Skeletal muscle tissue (tissue), 4 donors: ENCODE measurements around the gene STOM. TPM values are rescaled to one million over a fixed set of nuclear protein-coding genes. Genes with fewer than 3 reads are reported as not detected.

Source experiments
- H3K27ac ChIP-seq: one replicate; pipeline ENCODE4 v1.7.0; 2013; ENCODE audit warnings: mild to moderate bottlenecking, low read depth, low read length, inconsistent platforms
- H3K27me3 ChIP-seq, 3 donors: one replicate each; pipeline ENCODE4 v1.7.0; 2013; ENCODE audit warnings: low read length in 3 of 3; ENCODE audit not compliant: control insufficient read depth in 3 of 3, insufficient read depth in 3 of 3
- H3K36me3 ChIP-seq, 3 donors: one replicate each; pipeline ENCODE4 v1.7.0; 2013; ENCODE audit warnings: low read length in 3 of 3; ENCODE audit not compliant: control insufficient read depth in 3 of 3, insufficient read depth in 3 of 3
- H3K4me1 ChIP-seq, 3 donors: one replicate each; pipeline ENCODE4 v1.7.0; 2013; ENCODE audit warnings: low read length in 3 of 3, mild to moderate bottlenecking in 3 of 3; ENCODE audit not compliant: control insufficient read depth in 3 of 3, insufficient read depth in 3 of 3
- H3K4me3 ChIP-seq, 3 donors: one replicate each; pipeline ENCODE4 v1.7.0; 2013; ENCODE audit warnings: low read length in 3 of 3
- H3K9ac ChIP-seq, 3 donors: one replicate each; pipeline ENCODE4 v1.7.0; 2013; ENCODE audit warnings: low read length in 3 of 3, mild to moderate bottlenecking in 3 of 3, moderate library complexity in 2 of 3, low read depth in 1 of 3
- H3K9me3 ChIP-seq, 3 donors: one replicate each; pipeline ENCODE4 v1.7.0; 2013; ENCODE audit warnings: low read length in 3 of 3; ENCODE audit not compliant: control insufficient read depth in 3 of 3
- total RNA-seq: library from RNA; depleted of rRNA; stranded (reverse); fragments of >200 nt; gene quantifications from one replicate; pipeline ENCODE4 v1.2.3, GENCODE V29; 2014
- donor health status: Osteomylitis.

The STOM gene
- total RNA-seq, 1 donor from 2014 or later, result 76.7 TPM

- peaks cover 29 to 44% (median 30%) of the 10 kb centered on the region in 3 donors for H3K4me1 ChIP-seq
- H3K27ac ChIP-seq, result no peak overlapping the region
- no peaks in the 10 kb centered on the region for H3K27me3 ChIP-seq
- no peaks in the 10 kb centered on the region for H3K9me3 ChIP-seq
- H3K36me3 ChIP-seq, result peaks cover 68 to 85% (median 74%) of the 10 kb centered on the region in 3 donors
- no peak overlapping the region for H3K9ac ChIP-seq
- H3K4me3 ChIP-seq, result no peak overlapping the region
Observed at GRCh38 chr9:121307976-121308375, 62.1 kb downstream of the STOM start.

DNA sequence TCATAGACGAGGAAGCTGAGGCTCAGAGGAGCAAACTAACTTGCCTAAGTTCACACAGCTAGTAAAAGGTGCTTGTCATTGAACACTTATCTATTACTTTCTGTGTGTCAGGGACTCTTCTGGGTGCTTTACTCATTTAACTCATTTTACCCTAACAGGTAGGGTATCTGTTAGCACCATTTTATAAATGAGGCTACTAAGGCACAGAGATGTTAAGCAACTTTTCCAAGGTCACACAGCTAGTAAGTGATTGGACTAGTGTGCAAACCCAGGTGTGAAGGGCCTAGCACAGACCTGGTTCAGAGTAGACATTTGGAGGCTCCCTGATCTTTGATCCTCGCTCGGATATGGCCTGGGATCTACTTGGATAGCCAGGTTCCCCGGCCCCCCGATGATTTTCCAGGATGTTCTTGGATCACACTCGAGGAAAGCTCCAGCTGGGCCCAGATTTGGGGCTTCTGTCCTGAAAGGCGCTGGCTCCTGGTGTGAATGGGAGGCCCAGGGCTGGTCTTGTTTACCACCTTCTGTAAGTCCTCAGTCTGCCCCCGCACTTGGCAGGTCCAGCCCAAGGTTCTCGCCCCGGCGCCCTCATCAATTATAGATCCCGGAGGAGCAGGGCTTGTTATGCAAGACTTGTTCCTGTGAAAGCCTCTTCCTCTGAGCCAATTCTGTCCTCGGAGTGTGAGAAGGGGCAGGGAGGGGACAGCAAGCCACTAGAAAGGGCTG is 64.6 kb downstream of the STOM start:
- H3K4me1 ChIP-seq, result peaks cover 52 to 65% (median 53%) of the 10 kb centered on the region in 3 donors
- H3K4me3 ChIP-seq, result peak overlapping the region in 1 of 3 donors; percentile 49

GRCh38 chr9:121304707-121305106 is 65.3 kb downstream of the STOM start:
- no peaks in the 10 kb centered on the region for H3K9me3 ChIP-seq
- H3K4me3 ChIP-seq, result peak overlapping the region in 1 of 3 donors; percentile 49
- peak overlapping the region in 1 of 3 donors; percentile 34 for H3K9ac ChIP-seq
- peaks cover 57 to 71% (median 58%) of the 10 kb centered on the region in 3 donors for H3K4me1 ChIP-seq
- H3K27me3 ChIP-seq, result no peaks in the 10 kb centered on the region
- no peak overlapping the region for H3K27ac ChIP-seq
- peaks cover 57 to 67% (median 58%) of the 10 kb centered on the region in 3 donors for H3K36me3 ChIP-seq

More for the DNA sequence above, 64.6 kb downstream of the STOM start:
- peaks cover 58 to 74% (median 62%) of the 10 kb centered on the region in 3 donors for H3K36me3 ChIP-seq
- no peaks in the 10 kb centered on the region for H3K27me3 ChIP-seq
- peak overlapping the region; percentile 12 for H3K27ac ChIP-seq
- H3K9me3 ChIP-seq, result no peaks in the 10 kb centered on the region
- peak overlapping the region in 1 of 3 donors; percentile 35 for H3K9ac ChIP-seq

DNA sequence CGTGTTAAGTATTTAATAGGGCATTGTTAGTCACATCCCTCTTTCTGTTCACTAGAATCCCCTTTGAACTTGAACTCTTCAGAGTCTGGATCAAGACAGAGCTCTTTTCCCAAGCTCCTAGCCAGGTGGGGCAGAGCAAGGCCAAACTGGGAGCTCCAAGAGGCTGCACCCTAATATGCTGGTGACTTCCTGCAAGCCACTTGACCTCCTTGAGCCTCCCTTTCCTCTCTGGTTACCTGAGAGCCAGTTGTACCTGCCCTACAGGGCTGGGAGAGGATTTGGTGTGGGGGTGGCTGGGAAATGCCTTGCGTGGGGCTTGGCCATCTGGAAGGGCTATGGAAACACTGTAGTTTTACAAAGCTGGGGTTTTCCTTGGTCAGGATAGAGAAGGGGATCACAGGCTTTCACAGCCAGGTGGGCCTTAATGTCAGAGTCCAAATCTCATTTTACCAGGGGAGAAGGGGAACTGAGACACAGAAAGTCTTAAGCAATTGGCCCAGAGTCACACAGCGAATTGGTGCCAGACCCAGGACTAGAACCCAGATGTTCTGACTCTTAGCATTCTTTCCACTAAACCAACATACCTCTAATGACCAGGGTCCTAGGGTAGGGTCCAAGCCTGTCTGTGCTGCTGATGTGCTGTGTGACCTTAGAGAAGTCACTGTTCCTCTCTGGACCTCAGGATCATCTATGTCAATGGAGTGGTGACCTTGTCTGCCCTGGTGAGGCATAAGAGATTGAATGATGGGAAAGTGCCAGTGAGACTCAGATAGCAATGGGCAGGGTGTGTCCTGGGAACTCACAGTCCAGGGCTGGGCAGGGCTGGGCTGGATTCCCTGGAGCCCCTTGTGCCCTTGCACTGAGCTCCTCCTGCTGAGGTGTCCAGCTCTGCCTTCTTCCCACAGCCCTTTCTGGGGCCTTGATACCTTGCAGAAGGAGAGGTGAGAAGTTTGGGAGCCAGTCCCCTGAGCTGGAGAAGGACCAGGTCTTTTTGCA is 66.3 kb downstream of the STOM start:
- peaks cover 64 to 73% (median 64%) of the 10 kb centered on the region in 3 donors for H3K4me1 ChIP-seq
- peak overlapping the region in 1 of 3 donors; percentile 68 for H3K9ac ChIP-seq
- H3K36me3 ChIP-seq, result peaks cover 54 to 60% (median 55%) of the 10 kb centered on the region in 3 donors
- H3K27ac ChIP-seq, result no peak overlapping the region
- peak overlapping the region in 2 of 3 donors; percentile 49 to 55 for H3K4me3 ChIP-seq
- H3K9me3 ChIP-seq, result no peaks in the 10 kb centered on the region
- H3K27me3 ChIP-seq, result no peaks in the 10 kb centered on the region

GRCh38 chr9:121302786-121303185 is 67.3 kb downstream of the STOM start:
- H3K9me3 ChIP-seq, result no peaks in the 10 kb centered on the region
- H3K27ac ChIP-seq, result no peak overlapping the region
- H3K4me3 ChIP-seq, result peak overlapping the region; percentile 1 to 41 (median 19)
- peaks cover 45 to 51% (median 48%) of the 10 kb centered on the region in 3 donors for H3K36me3 ChIP-seq
- no peaks in the 10 kb centered on the region for H3K27me3 ChIP-seq
- H3K9ac ChIP-seq, result peak overlapping the region in 1 of 3 donors; percentile 68
- peaks cover 72 to 78% (median 74%) of the 10 kb centered on the region in 3 donors for H3K4me1 ChIP-seq

DNA sequence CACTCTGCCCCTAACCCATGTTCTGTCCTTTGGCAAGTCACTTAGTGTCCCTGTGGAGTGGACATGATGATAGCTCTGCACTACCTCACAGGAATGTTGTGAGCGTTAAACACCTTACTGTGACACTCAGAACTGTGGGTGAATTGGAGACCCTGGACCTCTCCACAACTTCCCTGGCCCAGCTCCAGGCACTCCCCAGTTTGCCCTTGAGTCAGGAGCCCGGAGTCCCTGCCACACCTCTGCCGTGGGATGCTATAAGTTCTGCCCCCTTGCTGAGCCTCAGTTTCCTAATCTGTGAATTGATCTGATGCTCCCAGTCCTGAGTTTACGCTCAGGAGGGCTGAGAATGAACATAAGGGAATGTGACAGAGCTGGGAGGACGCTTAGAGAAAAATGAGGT is 67.7 kb downstream of the STOM start:
- H3K4me1 ChIP-seq, result peaks cover 68 to 80% (median 75%) of the 10 kb centered on the region in 3 donors

GRCh38 chr9:121301881-121302286 is 68.2 kb downstream of the STOM start:
- no peak overlapping the region for H3K27ac ChIP-seq

More for the DNA sequence above, 67.7 kb downstream of the STOM start:
- Histone ChIP-seq H3K9me3 (no peaks in the 10 kb centered on the region), H3K36me3 (peaks cover 41 to 46% (median 43%) of the 10 kb centered on the region in 3 donors), H3K27ac (no peak overlapping the region), H3K9ac (peak overlapping the region in 2 of 3 donors; percentile 35 to 64), H3K27me3 (no peaks in the 10 kb centered on the region), H3K4me3 (peak overlapping the region; percentile 1 to 90 (median 65))

DNA sequence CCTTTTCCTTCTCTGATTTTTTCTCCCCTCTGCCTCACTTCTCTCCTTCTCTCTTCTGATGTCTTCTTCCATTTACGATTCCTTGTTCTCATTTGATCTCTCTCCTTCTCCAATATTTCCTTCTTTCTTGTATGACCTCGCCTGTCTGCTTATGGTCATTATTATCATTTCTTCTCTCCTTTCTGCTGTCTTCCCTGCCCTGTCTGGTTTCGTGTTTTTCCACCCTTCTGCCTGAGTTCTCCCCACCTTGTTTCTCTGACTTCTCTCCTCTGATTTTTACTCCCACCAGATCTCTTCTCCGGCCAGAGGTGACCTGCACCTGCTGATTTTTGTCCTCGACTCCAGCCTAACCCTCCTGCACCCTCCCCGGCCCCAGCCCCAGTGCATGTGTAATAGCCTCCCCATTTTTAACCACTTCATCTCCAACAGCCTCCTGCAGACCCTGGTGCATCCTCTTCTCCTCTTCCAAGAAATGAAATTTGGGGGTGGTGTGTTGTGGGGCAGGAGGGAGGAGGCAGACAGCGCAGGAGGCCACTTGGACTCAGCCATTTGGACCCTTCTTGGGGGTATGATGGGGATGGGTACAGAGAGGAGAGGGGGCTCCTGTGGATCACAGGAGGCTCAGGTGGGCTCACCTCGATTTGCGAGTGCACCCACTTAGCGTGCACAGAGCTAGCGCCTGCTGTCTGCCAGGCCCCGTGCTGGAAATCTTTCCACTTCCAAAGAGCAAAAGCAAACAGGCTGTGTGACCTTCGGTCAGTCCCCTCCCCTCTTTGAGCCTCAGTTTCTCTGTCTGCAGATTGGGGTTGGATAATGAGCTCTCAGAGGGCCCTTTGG is 69.5 kb downstream of the STOM start:
- peaks cover 35 to 38% (median 36%) of the 10 kb centered on the region in 3 donors for H3K36me3 ChIP-seq
- H3K27ac ChIP-seq, result peak overlapping the region; percentile 57
- H3K27me3 ChIP-seq, result no peaks in the 10 kb centered on the region
- H3K4me1 ChIP-seq, result peaks cover 80 to 89% (median 86%) of the 10 kb centered on the region in 3 donors
- peak overlapping the region; percentile 66 to 90 (median 77) for H3K4me3 ChIP-seq
- peak overlapping the region; percentile 68 to 85 (median 79) for H3K9ac ChIP-seq
- H3K9me3 ChIP-seq, result no peaks in the 10 kb centered on the region

More at GRCh38 chr9:121301881-121302286, 68.2 kb downstream of the STOM start:
- Histone ChIP-seq H3K27me3 (no peaks in the 10 kb centered on the region), H3K4me3 (peak overlapping the region; percentile 1 to 90 (median 65)), H3K36me3 (peaks cover 41 to 44% (median 41%) of the 10 kb centered on the region in 3 donors), H3K9me3 (no peaks in the 10 kb centered on the region), H3K9ac (peak overlapping the region in 2 of 3 donors; percentile 8 to 64), H3K4me1 (peaks cover 68 to 83% (median 75%) of the 10 kb centered on the region in 3 donors)
